Measurements from ENCODE around the gene NUBP2.

NUBP2 gene

GRCh38 chr16:1828645-1829410 lies 46.1 kb downstream of the NUBP2 start:
- DNase-seq (ENCODE audit: low read depth), result no peak

GRCh38 chr16:1830213-1830612 lies 47.5 kb downstream of the NUBP2 start:
- DNase-seq (ENCODE audit: low read depth), result no peak

GRCh38 chr16:1831186-1832075 lies 48.7 kb downstream of the NUBP2 start:
- DNase-seq (ENCODE audit: low read depth), result no peak

GRCh38 chr16:1832838-1833454 lies 50.2 kb downstream of the NUBP2 start:
- no peak for DNase-seq (ENCODE audit: low read depth)

GRCh38 chr16:1834096-1834495 lies 51.3 kb downstream of the NUBP2 start:
- no peak for DNase-seq (ENCODE audit: low read depth)
